Lower leg skin (tissue), 4 donors: ENCODE measurements around the gene KSR2. TPM values are rescaled to one million over a fixed set of nuclear protein-coding genes. Genes with fewer than 3 reads are reported as not detected.

Experiments
- DNase-seq, 2 donors: peaks; one replicate each; pipeline ENCODE4 v3.0.0-alpha.2; 2019; ENCODE audit warnings: low spot score in 2 of 2
- H3K4me3 ChIP-seq: fragments of 200-600 bp; sonication (generic); 2 replicates; pipeline ENCODE4 v1.5.1; 2017; ENCODE audit warnings: mild to moderate bottlenecking, low read depth; ENCODE audit not compliant: poor library complexity, severe bottlenecking
- CTCF ChIP-seq, 3 donors: fragments of 450-650 bp; IDR thresholded peaks; one replicate each; pipeline ENCODE4 v1.5.1; 2016; ENCODE audit warnings: antibody characterized with exemption in 3 of 3, mild to moderate bottlenecking in 3 of 3, moderate library complexity in 2 of 3
- POLR2A ChIP-seq, 2 donors: fragments of 450-650 bp; IDR thresholded peaks; one replicate each; pipeline ENCODE4 v1.6.1; 2016 to 2017; ENCODE audit warnings: antibody characterized with exemption in 2 of 2, mild to moderate bottlenecking in 1 of 2, moderate library complexity in 1 of 2
- WGBS, 2 donors: methylation state at CpG; one replicate each; pipeline ENCODE4 v1.1.5; 2018; 5-methylcytosine and 5-hydroxymethylcytosine counted together
- intact Hi-C: fragments of 100-400 bp; cut with DNase I; formaldehyde crosslinking; loops from one replicate; pipeline ENCODE4 v1.15.0; 2023; ENCODE audit warnings: low total_unique reads
- total RNA-seq, 4 donors: library from RNA; depleted of rRNA; stranded (reverse); fragments of >200 nt; gene quantifications; one replicate each; pipeline ENCODE4 v1.1.0, GENCODE V29; 2016

The KSR2 gene
- total RNA-seq, 4 donors from 2014 or later = 0.17 to 0.84 (median 0.35) TPM

GRCh38 chr12:117679776-117680175 is 289.0 kb downstream of the KSR2 start:
- DNase-seq = no peak
- intact Hi-C loops = no loop called here

GRCh38 chr12:117674763-117675162 is 294.0 kb downstream of the KSR2 start:
- TF ChIP-seq CTCF (IDR thresholded peaks at IDR 0.05) = no peak
- TF ChIP-seq POLR2A (IDR thresholded peaks at IDR 0.05) = no peak
- no peak overlapping the region for H3K4me3 ChIP-seq
- intact Hi-C loops = no loop called here
- 77 to 78% methylated on average over 1 of the region's 1 CpG for WGBS, 2 donors
- no peak for DNase-seq

More at GRCh38 chr12:117679776-117680175, 289.0 kb downstream of the KSR2 start:
- TF ChIP-seq CTCF (IDR thresholded peaks at IDR 0.05) (no peak), POLR2A (IDR thresholded peaks at IDR 0.05) (no peak)
- H3K4me3 ChIP-seq = no peak overlapping the region

- intact Hi-C loops = no loop called here
- no peak for TF ChIP-seq POLR2A (IDR thresholded peaks at IDR 0.05)
- no peak for TF ChIP-seq CTCF (IDR thresholded peaks at IDR 0.05)
- no peak overlapping the region for H3K4me3 ChIP-seq
- WGBS, 2 donors = 88 to 89% methylated on average over 3 of the region's 3 CpGs
- no peak for DNase-seq
These were observed 294.5 kb downstream of the KSR2 start for GRCh38 chr12:117674313-117674712.

- no peak overlapping the region for H3K4me3 ChIP-seq
- DNase-seq = no peak
- 33 to 34% methylated on average over 8 of the region's 8 CpGs for whole genome bisulfite sequencing, 2 donors
- TF ChIP-seq POLR2A (IDR thresholded peaks at IDR 0.05) (no peak), CTCF (IDR thresholded peaks at IDR 0.05) (no peak)
- intact Hi-C loops = no loop called here
These were observed 297.1 kb downstream of the KSR2 start for GRCh38 chr12:117671734-117672133.

- DNase-seq = no peak
- 31 to 62% methylated on average over 4 to 5 of the region's 5 CpGs for WGBS, 2 donors
- H3K4me3 ChIP-seq = no peak overlapping the region
- intact Hi-C loops = no loop called here
- TF ChIP-seq POLR2A (IDR thresholded peaks at IDR 0.05) (no peak), CTCF (IDR thresholded peaks at IDR 0.05) (no peak)
These were observed 304.6 kb downstream of the KSR2 start for GRCh38 chr12:117664169-117664568.

- DNase-seq = no peak
- no peak for TF ChIP-seq POLR2A (IDR thresholded peaks at IDR 0.05)
- no peak for TF ChIP-seq CTCF (IDR thresholded peaks at IDR 0.05)
- intact Hi-C loops = no loop called here
- 28 to 74% methylated on average over 8 of the region's 8 CpGs for WGBS, 2 donors
- no peak overlapping the region for H3K4me3 ChIP-seq
These were observed 306.0 kb downstream of the KSR2 start for GRCh38 chr12:117662620-117663395.
